GM12873 (cell line): ENCODE measurements around the gene DLG2.

Experiments used
- CTCF ChIP-seq: IDR thresholded peaks from 2 replicates; pipeline ENCODE4 v1.5.1; 2012; ENCODE audit warnings: low read depth, mild to moderate bottlenecking, moderate library complexity, low read length, control low read depth; ENCODE audit not compliant: insufficient read depth; ENCODE audit errors: missing control alignments

Gene DLG2

GRCh38 chr11:84137505-84137904 lies 1489.6 kb downstream of the DLG2 start:
- TF ChIP-seq CTCF, result no peak

GRCh38 chr11:84136926-84137325 lies 1490.2 kb downstream of the DLG2 start:
- TF ChIP-seq CTCF, result no peak

GRCh38 chr11:84130646-84131427 lies 1496.3 kb downstream of the DLG2 start:
- TF ChIP-seq CTCF, result no peak

- no peak for TF ChIP-seq CTCF
Observed at GRCh38 chr11:84129961-84130576, 1497.1 kb downstream of the DLG2 start.

- no peak for TF ChIP-seq CTCF
Observed at GRCh38 chr11:84128840-84129239, 1498.3 kb downstream of the DLG2 start.

- no peak for TF ChIP-seq CTCF
Observed at GRCh38 chr11:84117394-84117793, 1509.8 kb downstream of the DLG2 start.

- TF ChIP-seq CTCF, result no peak
Observed at GRCh38 chr11:84106541-84106940, 1520.6 kb downstream of the DLG2 start.
